HPDE6-E6E7 (cell line): ENCODE measurements around the gene SLC39A9.
"Not testable (repeated sequence)": the region's sequence is repeated elsewhere in the genome, so short reads cannot be mapped to it uniquely, and the experiment has no call there.

ENCODE experiments used
- DNase-seq: peaks from one replicate; pipeline ENCODE4 v3.0.0; 2011; ENCODE audit warnings: missing footprints; ENCODE audit errors: extremely low spot score

SLC39A9 gene

DNA sequence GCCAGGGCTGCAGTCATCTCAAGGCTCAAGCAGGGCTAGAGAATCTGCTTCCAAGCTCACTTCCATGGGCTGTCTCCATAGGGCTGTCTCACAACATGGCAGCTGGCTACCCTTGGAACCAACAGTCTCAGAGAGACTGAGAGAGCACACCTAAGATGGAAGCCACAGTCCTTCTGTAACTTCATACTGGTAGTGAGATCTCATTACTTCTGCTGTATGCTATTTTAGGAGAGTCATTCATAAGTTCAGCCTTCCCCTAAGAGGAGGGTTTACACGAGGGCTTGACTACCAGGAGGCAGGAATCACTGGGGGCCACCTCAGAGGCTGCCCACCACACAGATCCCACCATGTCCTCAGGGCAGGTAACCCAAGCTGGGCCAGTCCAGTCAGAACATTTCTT lies 30.1 kb upstream of the SLC39A9 start:
- DNase-seq = no peak

DNA sequence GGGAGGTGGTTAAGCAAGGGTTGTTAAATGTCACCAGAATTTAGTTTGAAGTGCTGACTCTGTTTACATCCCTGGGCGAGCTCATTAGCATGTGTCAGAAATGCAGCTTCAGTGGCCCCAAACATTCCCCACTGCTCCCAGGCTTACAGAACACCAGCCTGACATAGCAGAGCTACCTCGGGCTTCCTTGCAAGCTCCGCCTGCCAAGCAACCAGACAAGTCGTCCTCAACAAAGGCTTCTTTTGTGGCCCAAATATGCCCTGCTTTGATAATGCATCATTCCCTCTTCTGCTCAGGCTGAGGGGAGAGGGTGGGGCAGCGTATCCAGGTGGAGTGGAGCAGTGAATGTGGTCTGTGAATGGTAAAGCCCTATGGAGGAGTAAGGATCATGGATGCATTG lies 28.4 kb upstream of the SLC39A9 start:
- DNase-seq = no peak

DNA sequence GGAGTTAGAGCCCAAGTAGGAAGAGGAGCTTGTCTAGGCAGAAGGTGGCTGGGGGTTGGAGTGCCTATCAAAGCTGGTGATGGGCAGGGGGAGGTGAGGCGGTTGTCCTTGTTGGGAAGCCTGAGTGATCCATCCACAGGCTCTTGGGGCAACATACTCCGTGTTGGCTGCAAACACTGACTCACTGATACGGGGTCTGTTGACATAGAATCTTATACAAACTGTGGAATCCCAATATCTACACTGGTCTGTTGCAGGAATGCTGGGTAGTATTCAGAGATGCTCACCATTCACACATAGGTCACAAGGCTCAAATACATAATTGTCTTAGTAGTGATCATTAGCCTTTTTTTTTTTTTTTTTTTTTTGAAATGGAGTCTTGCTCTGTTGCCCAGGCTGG lies 26.3 kb upstream of the SLC39A9 start:
- DNase-seq = no peak

DNA sequence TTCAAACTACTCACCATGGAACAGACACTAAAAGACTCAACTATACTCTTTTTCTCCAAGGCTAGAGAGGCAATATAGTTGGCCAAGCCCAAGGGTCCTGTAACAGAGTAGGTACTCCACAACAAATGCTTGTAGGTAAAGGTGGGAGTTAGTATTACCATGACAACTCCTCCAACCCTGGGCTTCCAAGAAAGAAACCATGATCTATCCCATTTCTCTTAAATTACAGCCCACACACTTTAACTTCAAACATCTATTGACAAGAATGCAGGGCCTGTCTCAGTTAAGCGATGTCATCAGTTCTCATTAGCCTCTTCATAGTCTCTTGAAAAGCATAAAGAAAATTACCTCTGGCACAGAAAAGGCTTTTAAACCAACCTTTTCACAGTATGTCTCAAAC lies 25.4 kb upstream of the SLC39A9 start:
- DNase-seq = no peak

DNA sequence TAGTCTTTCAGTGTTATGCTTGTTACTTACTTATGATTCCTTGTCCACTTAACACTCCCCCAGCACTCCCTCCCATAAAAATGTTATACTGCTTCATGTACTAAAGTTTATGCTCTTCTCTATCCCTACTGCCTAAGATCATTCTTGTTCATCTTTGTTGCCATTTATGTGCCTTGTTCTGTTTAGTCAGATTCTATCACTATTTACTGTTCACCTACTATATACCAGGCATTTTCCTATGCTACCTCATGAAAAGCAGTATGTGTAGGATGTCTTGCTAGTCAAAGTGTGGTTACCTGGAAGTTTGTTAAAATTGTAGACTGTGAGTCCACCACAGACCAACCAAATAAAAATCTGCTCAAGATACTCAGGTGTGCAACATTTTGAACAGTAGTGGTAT lies 24.3 kb upstream of the SLC39A9 start:
- DNase-seq = no peak

DNA sequence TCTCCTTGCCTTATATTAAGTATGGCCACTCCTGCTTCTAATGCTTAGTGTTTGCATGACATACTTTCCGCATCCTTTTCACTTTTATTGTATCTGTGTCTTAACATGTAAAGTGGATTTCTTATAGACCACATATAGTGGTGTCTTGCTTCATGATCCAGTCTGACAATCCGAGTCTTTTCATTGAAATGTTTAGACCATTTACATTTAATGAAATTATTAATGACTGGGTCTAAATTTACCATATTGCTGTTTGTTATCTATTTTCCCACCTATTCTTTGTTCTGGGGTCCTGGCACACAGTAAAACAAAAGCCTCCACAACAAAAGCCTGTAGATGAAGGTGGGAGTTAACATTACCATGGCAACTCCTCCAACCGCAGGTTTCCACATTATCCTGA lies 23.3 kb upstream of the SLC39A9 start:
- DNase-seq = no peak

DNA sequence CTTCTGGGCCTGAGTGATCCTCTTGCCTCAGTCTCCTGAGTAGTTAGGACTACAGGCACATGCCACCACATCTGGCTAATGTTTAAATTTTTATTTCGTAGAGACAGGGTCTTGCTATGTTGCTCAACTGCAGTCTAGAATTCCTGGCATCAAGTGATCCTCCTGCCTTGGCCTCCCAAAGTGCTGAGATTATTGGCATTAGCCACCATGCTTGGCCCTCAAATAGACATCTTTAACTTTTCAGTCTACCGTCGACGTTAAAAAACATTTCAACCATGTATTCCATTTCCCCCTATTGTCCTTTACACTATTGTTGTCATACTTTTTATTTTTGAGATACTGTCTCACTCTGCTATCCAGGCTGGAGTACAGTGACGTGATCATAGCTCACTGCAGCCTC lies 22.8 kb upstream of the SLC39A9 start:
- no peak for DNase-seq

DNA sequence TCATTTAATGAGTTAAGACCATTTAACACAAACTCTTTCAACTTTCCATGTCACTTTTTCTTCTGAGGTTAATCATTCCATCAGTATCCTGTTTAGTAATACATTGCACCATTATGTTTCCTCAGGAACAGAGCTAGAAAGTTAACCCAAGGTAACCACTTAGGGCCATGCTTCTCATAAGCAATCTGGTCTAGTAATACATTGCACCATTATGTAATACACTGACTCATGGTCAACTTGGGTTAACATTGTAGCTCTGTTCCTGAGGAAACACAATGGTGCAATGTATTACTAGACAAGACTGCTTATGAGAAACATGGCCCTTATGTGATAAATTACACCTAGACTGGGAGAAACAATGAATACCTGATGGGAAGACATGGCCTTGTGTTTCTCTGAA lies 22.1 kb upstream of the SLC39A9 start:
- DNase-seq = no peak

DNA sequence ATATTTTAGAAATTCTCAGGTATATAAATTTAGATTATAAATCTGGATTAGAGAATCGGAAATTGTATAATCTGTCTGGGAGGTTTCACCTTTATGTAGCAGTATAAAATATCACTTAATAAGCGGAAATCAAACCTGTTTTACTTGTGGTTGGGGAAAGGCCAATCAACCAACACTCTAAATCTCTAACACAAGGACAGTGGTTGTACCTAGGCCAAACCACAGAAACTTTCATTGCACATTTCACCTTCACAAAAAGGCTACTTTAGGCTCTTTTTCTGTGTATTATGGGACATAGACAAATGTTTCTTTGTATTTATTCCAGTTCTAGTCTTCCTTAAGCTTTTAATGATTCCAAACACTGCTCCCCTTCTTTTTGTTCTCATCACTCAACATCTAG lies 20.2 kb upstream of the SLC39A9 start:
- no peak for DNase-seq

DNA sequence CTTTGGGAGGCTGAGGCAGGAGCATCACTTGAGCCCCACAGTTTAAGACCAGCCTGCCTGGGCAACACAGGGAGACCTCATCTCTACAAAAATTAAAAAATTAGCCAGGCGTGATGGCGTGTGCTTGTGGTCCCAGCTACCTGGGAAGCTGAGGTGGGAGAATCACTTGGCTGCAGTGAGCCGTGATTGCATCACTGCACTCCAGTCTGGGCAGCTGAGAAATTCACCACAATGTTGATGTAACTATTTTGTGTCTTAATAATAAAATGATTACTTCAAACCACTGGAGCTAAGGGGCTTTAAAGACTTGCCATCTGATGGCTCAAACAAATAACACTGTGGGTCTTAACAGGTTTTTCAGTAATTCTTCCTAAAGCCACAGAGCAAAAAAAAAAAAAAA lies 11.2 kb upstream of the SLC39A9 start:
- DNase-seq = no peak

DNA sequence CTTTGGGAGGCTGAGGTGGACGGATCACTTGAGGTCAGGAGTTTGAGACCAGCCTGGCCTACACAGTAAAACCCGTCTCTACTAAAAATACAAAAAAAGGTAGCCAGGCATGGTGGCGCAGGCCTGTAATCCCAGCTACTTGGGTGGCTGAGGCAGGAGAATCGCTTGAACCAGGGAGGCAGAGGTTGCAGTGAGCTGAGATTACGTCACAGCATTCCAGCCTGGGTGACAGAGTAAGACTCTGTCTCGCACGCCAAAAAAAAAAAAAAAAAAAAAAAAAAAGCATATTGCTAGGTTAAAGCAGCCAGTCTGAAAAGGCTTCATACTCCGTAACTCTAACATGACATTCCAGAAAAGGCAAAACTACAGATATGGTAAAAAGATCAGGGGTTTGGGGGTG lies 7.1 kb upstream of the SLC39A9 start:
- DNase-seq = not testable (repeated sequence)

DNA sequence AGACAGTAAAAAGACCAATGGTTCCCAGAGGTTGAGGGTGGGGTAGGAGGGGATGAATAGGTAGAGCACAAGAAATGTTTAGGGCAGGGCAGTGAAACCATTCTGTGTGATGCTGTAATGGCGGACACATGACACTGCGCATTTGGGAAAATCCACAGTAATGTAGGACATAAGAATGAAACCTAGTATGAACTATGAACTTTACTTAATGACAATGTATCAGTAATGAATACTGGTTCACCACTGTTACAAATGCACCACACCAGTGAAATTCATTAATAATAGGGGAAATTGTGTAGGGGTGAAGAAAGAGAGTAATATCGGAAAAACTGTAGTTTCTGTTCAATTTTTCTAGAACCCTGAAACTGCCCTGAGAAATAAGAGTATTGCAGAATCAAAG lies 6.0 kb upstream of the SLC39A9 start:
- no peak for DNase-seq

DNA sequence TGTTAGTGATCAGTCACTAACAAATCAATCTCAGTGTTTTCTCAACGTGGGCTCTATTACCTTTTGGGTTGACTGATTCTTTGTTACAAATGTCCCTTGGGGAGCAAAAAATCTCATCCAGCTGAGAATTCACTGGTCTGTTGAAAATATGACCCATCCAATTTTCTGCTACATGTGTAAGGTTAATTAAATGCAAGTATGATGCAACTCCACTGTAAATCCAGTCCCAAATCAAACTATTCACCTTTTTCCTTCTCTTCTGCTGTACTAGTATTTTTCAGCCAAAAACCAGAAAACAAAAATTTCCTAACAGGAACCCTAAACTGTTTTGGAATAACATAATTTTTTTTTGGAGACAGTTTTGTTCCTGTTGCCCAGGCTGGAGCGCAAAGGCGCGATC lies 2.6 kb upstream of the SLC39A9 start:
- DNase-seq = no peak

DNA sequence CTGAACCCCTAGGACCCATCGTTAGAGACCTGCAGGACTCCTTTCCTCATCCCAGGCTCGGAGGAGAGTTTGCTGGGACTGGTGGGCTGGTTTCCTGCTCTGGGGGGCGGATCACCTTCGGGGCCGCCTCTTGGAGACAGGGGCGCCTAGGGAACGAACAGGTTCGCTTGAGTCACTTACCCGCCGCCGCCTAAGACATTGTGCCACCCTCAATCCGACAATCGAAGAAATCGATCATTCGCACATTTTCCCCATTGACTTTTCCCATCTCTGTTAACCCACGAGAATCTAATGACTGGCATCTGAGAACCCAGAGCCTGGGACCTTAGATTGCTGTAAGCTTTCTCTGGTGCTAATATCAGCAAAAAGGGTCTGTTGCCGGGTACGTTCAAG lies 322 bp downstream of the SLC39A9 start:
- no peak for DNase-seq

DNA sequence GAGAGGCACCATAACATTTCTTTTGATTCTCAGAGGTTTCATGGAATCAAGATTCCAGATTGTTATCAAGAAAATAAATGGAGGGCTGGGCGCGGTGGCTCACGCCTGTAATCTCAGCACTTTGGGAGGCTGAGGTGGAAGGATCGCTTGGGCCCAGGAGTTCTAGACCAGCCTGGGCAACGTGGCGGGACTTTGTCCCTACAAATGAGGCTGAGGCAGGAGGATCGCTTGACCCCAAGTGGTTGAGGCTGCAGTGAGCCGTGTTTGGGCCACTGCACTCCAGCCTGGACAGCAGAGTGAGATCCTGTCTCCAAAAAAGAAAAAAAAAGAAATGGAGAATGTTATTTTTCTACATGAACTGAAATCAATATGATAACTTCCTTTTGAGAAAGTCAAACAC lies 1.3 kb downstream of the SLC39A9 start:
- DNase-seq = no peak

DNA sequence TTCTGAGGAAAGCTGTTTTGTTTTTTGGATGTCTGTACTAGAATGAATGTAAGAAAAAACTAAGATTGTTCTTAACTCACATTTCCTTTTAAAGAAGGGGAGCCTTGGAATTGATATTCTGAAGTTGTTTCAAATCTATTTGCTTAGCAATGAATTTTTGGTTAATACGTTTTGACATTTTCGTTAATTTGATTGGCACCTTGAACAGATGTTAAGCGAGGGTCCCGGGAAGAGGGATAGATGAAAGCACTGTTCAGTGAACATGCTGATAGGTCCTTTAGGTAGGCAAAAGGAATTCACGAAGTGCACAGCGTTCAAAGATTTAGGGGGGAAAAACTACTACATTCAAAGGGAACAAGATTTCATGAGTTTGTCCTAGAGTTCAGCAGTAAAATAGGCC lies 1.7 kb downstream of the SLC39A9 start:
- DNase-seq = no peak

DNA sequence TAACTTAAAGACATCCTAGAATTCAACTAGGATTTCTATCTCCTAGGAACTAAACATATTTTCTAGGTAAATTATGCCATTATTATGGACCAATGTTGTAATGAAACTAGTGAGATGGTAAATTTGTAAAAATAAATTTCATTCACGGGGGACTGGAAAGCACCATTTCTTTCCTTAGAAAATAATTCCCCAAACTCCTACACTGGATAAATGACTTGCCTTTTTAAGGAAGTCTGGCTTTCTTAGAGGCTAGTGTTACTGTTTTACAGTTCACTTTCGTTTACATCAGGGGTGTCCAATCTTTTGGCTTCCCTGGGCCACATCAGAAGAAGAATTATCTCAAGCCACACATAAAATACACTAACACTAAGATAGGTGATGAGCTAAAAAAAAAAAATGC lies 3.3 kb downstream of the SLC39A9 start:
- DNase-seq = no peak

DNA sequence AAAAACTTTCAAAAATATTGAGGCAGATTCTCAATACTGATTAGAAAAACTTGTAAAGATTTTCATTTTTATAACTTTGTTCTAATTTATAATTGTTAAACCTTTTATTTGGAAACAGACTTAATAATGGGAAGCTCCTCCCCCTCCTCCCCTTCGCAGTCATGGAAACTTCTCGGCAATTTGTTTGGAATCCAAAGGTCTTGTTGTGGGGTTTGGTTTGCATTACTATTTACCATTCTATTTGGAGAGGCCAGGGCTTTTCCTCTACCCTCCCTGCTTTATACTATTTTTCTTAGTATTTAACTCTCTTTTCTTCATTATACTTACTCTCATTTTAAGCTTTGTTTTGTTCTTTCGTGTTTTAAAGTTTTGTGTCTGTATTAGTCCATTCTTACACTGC lies 6.0 kb downstream of the SLC39A9 start:
- DNase-seq = no peak

DNA sequence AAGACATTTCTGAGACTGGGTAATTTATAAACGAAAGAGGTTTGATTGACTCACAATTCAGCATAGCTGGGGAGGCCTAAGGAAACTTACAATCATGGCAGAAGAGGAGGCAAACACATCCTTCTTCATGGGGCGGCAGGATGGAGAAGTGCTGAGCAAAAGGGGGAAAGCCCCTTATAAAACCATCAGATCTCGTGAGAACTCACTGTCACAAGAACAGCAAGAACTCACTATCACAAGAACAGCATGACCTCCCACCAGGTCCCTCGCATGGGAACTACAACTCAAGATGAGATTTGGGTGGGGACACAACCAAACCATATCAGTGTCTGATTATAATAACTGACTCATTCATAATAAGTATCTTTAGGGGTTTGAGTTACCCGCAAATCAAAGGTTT lies 6.4 kb downstream of the SLC39A9 start:
- DNase-seq = no peak

DNA sequence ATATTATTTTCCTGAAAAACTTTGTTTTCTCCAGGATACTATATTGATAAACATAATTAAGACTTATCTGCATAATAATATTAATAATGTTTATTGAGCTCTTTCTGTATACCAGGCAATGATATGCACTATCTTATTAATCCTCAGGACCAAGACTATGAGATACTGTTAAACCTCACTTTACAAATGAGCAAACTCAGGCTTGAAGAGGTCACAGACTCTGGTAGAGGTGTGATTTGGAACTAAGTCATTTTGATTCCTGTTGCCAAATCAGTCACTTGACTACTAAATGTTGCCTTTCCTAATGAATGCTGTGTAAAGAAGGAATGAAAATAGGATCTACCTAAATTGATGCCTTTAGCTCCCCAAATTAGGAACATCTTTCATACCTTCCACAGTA lies 7.3 kb downstream of the SLC39A9 start:
- DNase-seq = no peak

DNA sequence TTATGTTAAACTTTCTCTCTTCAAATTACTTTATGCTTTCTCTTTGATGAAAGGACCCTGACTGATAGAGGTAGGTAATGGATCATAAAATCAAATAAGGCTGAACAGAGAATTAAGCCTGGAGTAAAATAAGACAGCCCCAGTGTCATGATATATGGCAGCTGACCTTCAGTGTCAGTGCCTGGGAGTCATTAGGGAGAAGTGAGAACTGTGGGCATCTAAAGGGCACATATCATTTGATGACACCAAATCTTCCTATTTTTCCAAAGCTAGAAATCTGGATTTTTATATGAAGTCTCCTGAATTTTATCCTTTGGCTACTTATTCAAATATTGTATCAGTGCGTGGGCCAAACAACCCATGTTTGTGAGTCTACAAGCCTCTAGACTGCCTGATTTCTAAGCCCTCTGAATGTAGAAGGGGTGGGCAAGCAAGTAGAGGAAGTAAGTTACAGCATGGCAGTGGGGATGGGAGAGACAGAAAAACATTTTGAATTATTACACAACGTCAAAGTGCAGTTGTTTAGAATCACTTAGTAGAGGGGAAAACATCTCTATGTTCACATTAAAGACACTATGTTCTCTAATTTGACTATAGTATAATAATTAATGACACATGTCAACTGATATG lies 10.0 kb downstream of the SLC39A9 start:
- DNase-seq = no peak

DNA sequence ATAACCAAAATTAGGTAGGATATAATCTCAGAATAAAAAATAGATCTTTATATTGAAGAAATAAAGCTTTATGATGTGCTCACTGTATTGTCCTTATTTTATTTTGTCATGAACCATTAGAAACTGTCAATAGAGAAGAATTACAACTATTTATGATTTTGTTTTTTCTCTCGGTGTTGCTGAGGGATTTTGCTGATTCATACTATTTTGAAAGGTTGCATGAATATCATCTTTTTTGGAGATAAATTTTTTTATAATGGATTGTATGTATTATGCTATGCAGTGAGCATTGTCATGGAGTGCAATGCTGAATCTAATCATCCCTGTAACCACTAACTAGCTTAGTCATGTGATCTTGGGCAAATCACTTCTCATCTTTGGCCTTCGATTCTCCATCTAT lies 15.0 kb downstream of the SLC39A9 start:
- DNase-seq = no peak

DNA sequence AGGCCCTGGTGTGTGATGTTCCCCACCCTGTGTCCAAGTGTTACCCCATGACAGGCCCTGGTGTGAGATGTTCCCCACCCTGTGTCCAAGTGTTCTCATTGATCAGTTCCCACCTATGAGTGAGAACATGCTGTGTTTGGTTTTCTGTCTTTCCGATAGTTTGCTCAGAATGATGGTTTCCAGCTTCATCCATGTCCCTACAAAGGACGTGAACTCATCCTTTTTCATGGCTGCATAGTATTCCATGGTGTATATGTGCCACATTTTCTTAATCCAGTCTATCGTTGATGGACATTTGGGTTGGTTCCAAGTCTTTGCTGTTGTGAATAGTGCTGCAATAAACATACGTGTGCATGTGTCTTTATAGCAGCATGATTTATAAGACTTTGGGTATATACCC lies 17.6 kb downstream of the SLC39A9 start:
- not testable (repeated sequence) for DNase-seq

DNA sequence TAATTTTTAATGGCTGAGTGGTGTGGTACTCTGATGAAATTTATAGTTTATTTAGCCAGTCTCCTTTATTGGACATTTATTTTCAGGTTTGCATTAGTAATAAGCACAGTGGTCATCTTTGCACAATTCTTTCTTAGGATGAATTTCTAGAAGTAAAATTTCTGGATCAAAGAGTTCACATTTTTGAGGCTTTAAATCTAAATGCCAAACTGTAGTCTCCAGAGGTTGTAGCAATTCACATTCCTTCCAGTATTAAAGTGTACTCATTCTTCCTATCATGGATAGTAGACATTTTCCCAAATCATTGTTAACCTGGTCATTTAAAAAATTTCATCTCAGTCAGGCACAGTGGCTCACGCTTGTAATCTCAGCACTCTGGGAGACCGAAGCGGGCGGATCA lies 24.8 kb downstream of the SLC39A9 start:
- no peak for DNase-seq
